HG03442 (cell line): ENCODE results near the gene HTT.

Experiments used
- ATAC-seq: cut with Tn5 transposase; IDR thresholded peaks from one replicate; pipeline ENCODE4 v1.9.1; 2021; ENCODE audit warnings: mild to moderate bottlenecking, moderate library complexity; ENCODE audit not compliant: unreplicated experiment

The HTT gene

DNA sequence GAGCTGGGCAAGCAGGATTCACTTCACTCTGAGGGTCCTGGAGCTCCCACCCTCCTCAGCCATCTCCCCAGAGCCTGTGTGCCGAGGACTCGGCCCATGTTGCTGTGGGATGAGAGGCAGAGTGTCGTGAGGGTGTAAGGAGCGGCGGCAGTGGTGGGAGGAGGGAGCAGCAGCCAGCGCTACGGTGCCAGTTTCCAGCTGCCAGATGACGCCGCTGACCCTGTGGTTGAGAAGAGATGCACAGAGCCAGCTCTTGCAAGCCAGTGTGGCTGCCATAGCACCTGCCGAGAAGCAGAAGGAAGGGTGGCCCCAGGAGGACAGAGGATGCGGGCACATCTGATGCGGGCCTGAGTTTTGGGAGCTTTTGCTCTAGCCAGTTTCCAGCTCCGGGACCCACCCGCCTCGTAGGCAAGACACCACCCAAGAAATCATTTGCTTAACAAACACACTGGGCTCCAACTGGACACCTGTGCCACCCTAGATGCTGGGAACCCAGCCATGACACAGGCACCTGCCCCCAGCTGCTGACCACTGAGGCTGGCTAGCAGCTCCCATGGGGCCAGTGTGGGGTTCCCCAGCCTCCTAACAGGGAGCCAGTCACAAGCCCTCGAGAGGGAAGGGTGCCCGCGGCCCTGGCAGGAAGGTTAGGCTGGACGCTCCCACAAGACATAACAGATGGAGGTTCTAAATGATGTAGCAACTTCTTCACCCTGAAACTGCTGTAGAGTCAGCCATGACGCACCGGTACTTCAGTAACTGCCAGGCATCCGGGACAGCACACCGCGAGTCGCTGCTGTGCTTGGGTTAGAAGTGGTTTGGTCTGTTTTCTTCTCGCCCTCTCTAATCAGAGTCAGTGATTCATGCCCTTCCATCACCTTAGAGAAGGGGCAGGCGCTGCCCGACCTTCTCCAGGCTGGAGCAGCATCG, 183.3 kb downstream of the HTT start:
- ATAC-seq, result peak; percentile 45

DNA sequence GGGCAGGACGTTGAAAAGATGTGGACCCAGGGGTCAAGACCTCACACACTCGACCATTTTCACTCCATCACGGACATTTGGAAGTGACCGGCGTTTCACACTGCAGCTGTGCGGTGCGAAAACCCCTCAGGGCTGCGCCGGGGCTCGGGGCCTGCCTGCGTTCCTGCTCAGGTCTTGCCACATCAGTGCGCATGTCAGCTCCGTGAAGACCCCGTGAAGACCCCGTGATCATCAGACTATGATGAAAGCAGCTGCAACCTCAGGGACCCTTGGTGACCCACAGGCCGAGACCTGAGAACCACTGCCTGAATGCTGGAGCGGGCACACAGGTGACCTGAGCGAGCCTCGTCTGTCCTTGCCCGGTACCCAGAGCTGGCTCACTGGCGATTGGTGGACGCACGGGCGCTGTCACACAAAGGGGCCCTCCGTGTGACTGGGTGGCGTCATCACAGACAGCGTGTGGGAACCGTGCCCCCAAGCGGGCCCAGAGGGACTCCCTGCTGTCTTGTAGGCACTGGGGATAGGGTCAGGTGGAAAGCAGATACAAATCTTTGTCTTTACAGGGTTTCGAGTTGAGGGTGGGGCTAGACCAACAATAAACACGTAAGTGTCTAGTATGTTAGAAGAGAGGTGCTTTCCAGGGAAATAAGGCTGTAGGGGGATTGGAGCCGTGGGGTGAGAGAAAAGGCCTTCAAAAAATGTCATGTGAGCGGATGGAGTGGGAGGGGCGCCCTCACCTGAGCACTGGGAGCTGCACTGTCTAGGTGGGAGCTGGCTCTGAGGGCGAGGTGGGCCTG, 187.1 kb downstream of the HTT start:
- ATAC-seq, result no peak

DNA sequence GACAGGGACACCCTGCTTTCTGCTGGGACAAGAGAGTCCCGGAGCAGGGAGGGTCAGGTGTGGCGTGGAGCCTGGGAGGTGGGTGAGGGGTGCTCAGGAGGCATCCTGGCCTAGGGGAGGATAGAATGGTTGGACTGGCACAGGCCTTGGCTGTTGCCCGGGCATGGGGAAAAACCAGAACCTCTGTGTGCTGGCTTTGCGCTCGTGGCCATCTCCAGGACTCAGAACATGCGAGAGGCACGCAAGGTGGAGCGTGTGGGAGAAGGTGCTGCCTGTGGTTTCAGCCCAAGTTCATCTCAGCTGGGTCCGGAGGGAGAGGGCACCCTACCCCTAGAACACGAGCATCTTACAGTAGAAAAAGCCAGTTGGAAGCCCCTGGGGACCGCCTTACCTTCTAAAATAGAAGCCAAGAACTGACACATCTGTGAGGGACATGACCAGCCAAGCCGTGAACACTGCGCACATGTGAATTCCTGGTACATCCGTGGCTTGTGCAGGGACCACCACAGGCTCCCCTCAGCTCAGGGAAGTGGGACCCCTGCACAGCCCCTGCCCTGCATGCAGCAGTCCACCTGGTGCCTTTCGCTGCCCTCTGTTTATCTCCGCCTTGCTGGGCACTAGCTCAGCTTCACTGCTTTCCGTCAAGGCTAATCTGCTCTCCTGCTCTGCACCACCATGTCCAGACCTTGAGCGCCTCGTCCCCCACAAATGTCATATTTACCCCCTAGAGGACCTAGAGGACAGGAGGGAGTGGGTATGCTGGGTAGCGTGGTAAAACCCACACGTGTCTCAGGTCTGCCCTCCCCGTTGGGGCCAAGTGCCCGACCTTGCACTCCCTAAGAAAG, 187.9 kb downstream of the HTT start:
- ATAC-seq, result no peak

DNA sequence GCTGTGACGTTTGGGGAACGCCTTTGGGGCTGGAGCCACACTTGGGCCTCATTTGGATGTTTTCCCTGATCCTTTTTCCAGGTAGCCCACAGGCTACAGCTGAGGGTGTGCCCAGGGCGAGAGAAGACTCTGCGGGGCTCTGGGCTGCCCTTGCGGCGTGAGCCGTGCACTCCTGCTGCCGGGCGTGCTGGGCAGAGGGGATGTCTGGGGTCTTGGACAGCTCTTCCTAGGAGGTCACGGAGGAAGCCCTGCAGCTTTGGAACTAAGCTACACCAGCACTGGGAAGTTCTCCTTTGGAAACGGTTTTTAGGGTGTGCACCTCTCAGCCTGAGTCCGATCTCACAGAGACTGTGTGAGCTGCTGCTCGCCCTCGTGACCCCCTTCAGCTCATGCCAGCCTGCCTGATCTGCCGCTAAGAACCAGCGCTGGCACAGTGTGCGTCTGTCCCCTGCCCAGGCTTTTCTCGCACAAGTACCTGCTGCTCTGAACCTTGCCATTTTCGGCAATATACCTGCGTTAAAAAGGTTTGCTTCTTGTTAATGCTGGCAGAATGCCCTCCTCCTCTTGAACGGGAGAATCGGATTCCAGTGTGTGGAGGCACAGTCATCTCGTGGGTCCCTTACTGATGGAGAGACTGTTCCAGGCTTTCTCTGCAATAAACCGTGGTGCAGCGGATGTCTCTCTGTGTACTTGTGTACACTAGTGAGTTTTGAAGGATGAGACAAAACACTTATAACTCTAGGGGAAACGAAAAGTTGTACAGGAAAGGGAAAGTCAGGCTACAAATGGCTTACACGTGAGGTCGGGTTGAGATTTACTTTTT, 188.8 kb downstream of the HTT start:
- ATAC-seq, result no peak

DNA sequence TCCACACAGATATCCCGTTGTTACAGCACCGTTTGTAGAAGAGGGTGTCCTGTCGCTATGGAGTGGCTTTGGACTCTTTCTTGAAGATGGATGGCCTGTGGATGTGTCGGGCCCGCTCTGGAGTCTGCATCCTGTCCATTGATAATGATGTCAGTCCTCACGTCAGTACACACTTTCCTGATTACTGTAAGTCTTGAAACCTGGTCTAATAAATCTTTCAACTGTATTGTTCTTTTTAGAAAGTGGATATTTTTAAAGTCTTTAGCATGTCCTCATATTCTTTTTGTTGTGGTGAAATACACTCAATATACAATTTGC, 189.4 kb downstream of the HTT start:
- ATAC-seq, result no peak

DNA sequence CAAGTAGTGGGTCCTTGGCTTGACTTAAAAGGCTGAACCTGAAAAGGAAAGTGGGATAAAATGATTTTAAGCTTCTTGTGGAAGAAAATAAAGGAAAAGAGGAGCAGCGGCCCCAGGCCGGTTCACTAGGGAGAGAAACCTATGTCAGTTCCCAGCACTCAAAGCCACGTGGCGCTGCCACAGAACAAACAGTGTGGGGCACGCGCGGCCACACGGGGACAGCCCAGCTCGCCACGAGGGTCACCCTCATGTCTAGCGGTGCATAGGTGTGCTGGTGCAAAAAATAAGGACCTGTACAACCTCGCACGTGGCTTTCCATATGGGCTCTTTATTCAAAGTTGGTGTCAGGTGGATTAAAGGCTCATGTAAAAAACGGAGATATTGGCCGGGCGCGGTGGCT, 191.6 kb downstream of the HTT start:
- ATAC-seq, result no peak

DNA sequence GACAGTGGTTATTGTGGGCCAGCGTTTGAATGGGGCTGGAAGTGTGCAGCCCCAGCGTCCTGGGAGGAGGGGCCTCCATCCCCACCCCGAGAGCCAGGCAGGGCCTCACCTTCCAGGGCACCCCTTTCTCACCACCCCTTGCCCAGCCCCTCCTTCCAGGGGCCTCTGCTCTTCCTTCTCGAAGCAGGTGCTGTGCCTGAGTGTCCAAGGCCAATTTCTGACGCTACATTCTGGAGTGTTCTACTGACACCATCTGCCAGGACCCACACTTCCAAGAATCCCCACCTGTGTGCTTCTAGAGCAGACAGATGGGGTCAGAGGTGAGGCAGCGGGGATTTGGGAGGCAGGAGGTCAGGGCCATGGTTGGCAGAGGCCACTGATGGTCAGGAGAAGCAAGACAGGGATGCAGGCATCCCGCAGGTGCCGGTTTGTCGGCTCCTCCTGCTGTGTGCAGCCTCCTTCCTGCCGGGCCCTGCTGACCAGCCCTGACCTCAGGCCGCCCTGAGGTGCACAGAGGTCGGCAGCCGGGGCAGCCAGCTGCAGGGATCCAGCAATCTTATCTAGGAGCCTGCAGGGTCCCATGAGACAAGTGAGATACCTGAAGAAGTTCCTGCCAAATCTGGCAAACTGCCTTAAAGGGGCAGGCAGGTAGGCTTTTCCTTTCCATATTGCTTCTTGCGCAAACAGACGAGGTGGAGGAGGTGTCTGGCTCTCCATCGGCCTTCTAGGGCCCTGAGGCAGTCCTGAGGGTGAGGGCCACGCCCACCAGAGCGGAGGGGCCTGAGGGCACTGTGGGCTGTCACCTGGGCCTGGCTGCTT, 193.3 kb downstream of the HTT start:
- ATAC-seq, result no peak

DNA sequence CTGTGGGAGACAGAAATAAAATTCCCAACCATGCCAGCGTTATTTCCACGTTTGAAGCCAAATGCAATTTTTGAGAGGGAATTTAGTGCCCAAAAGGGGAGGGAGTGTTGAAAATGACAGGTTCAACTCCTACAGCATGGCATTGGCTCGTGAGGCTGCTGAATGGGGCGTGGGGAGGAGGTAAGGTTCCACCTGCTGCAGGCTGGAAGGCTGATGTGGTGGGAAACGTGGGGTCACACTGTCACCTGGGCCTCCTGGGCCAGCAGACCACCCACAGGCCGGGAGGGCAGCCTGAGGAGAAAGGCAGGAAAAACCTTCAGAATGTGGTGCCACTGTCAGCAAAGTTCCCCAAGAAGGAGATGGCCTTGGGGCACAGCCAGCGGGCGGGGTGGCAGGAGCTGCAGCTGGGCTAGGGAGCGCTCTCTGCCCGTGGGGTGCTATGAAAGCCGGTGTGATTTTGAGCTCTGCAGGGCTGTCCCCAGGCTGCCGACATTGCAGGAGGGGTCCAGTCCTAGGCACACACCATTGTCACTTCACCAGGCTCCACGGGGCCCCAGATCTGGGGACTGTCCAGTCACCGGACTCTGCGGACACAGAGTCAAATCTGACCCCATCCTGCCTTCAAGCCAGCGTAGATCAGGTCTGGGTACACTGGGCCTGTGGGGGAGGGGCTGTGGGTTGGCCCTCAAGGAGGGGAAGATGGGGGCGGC, 194.1 kb downstream of the HTT start:
- no peak for ATAC-seq

DNA sequence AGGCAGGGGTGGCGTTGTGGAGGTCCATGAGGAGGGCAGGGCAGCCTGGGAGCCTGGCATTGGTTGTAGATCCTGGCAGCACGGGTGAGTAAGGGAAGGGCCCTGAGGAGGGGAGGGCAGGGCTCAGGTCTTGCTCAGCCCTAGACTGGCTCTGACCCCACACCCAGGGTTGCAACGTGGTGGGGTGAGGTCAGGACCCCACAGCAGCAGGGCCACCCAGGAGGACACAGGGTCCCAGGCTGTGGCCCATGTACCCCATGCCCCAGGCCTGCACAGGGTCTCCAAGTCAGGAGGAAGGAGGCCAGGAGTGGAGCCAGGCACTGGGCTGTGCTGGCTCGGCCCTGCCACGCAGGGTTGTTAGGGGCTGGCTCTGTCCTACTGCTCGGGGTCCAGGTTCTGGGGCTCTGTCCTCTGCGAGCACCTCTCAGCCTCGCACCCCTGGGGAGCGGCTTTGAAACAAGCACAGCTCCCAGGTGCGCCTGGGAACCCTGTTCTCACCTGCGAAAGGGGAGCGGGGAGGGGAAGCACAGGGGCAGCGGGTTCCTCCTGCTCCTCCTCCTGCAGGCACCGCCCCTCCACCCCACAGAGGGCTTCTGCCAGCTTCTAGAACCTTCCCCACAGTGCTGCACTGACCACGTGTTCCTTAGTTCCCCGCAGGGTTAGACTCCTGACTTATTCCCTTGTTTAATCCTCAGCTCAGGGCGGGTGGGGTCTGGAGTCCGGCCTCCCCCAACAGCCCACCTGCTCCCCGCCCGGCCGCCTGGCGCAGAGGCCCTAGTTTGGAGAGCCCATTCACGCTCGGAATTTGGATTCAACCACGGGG, 194.8 kb downstream of the HTT start:
- ATAC-seq, result no peak

DNA sequence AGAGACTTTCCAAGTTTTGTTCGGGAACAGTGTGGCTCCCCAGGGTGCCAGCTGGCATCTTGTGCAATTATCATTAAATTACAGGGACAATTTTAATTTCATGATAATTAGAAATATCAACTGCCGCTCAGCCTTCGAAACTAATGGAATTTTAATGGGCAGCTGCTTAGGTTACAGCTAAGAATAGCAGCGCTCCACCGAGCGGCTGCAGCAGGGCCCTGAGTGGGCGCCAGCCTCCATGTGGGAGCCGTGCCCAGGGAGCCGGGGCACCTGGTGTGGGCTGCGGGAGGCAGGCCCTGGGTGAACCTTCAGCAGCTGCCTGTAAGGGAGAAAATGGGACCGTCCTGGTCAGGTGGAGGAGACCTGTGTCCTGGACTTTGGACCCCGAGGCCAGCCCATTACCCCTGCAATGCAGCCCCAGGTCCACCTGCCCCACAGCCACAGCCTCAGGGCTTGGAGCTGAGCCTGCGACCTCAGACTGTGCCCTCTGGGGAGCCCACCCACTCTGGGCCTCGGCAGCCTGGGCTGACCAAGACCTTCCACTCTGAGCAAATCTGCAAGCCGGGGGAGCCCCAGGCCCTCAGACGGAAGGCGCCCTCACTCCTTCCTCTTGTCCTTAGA, 195.6 kb downstream of the HTT start:
- no peak for ATAC-seq

DNA sequence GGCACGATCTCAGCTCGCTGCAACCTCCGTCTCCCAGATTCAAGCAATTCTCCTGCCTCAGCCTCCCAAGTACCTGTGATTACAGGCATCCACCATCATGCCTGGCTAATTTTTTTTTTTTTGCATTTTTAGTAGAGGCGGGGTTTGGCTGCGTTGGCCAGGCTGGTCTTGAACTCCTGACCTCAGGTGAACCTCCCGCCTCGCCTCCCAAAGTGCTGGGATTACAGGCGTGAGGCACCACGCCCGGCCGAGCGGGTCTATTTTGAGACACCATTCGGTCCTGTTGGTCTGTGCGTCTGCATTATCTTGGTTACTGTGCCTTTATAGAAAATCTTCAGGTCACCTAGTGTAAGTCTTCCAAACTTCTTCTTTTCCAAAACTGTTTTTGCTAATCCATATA, 196.7 kb downstream of the HTT start:
- ATAC-seq, result no peak

DNA sequence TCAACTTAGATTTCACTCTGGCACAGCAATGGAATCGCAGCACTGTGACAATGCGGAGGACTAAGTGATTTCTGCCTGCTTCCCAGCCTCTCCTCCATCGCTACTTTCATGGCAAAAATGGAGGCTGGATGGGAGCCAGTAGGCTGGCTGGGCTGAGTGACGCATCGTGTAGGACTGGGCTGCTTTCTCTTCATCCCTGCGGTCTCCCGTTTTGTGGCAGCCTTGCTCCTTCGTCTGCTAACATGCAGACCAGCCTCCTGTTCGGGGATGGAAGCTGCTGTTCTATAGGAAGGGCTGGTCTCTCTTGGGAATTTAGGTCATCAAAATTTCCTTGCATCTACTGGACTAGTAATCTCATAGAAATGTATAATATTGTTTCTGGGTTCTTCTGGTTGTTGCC, 202.5 kb downstream of the HTT start:
- ATAC-seq, result no peak

DNA sequence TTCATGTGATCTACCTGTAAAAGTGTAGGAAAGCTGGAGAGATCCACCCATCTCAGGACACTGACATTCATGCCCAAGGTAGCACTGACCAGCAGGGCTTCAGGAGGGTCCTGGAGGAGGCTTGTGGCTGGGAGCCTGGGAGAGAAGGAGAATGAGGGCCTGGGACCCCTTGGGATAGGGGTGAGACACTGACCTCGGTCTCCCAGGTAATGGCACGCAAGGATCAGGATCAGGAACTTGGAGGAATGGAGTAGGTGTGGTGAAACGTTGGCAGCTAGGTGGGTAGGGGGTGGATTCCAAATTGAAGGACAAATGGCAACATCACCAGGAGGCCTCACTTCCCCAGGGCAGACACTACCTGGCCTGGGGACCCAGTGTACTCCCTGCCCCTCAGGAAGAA, 206.0 kb downstream of the HTT start:
- no peak for ATAC-seq

DNA sequence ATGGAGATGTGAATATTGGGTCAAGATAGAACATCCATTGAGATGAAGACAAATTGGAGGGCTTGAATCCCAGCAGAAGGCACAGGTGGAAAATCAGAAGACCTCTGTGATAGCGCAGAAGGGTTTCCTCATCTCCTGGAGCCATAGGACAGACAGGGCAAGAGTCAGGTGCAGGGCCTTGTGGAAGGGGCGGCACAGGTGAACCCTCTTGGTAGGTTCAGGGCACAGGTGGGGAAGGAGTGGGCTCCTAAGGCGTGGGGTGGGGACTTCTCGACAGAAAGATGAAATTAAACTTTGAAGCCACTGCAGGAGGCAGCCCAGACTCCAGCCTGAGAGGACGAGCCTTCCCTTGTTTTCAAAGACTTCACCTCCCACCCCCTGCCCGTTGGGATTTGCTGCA, 209.0 kb downstream of the HTT start:
- ATAC-seq, result no peak

DNA sequence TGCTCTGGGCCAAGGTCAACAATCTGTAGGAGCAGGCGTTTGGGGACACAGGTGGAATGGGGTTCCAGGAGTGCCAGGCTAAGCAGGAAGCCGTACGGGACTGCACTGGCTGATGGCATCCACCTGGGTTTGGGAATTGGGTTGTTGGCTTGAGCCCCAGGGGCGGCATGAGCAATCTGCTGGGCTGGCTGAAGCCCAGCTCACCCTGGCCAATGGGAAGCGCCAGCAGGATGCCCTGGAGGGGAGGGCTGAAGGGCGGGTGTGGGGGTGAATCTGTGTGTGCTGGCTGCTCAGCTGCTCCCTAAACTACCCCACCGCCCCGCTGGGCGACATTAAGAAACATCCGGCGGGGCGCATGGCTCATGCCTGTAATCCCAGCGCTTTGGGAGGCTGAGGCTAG, 209.4 kb downstream of the HTT start:
- ATAC-seq, result no peak

DNA sequence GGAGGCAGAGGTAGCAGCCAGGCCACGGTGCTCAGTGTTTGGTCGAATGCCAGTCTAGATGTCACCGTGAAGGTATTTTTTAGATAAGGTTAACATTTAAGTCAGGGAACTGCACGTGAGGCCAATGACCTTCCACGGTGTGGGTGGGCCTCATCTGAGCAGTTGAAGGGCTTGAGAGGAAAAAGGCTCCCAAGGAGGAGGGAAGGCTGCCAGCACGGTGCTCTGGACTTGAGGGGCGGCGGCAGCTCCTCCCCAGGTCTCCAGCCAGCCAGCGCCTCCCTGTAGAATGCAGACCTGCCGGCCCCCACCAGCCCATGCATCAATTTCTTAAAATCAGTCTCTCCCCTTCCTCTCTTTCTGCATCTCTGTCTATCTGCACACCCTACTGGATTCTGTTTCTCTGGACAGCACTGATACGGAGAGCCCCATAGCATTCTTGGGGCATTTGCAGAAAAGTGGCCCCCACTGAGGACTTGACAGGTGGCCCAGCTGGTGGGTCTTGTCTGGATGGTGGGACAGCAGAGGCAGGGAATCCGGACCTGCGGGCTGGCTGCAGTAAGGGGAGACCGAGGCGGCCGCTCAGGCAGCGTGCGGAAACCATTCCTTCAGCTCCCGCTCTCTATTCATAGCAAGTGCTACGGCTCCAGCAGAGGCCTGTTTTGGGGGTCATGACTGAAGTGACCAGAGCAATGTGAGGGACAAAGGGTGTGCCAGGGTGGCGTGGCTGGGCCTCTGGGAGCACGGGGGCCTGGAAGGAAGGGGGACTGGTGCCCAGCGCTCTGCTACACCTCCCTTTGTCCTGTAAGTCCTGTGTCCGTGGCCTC, 210.5 kb downstream of the HTT start:
- no peak for ATAC-seq
